KG1 (cell line): Measurements from ENCODE around the gene CS.
A peak's percentile ranks its signal among the peaks of the same experiment; 100 is the strongest.
"Not testable (repeated sequence)": the region's sequence is repeated elsewhere in the genome, so short reads cannot be mapped to it uniquely, and the experiment has no call there.

Experiments
- DNase-seq: peaks from one replicate; lab custom pipeline; 2025; lab: John Stamatoyannopoulos, UW

Gene CS

DNA sequence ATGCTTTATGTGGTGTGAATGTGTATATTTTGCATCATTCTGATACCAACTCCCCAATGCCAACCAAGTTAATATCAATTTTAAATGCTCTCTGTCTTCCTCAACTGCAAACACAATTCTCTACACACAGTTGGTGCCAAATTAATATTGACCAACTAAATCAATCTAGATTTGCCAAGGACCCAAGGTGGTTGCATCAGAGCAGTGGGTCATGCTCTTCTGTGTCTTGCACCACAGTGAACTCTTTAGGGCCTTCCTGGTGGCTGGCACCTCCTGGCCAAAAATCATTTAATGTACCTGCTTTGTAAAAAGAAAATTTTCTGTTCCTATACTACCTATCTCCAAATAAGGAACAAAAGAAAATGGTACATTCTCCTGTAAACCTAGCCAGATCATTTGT is 19.3 kb downstream of the CS start:
- DNase-seq = no peak

DNA sequence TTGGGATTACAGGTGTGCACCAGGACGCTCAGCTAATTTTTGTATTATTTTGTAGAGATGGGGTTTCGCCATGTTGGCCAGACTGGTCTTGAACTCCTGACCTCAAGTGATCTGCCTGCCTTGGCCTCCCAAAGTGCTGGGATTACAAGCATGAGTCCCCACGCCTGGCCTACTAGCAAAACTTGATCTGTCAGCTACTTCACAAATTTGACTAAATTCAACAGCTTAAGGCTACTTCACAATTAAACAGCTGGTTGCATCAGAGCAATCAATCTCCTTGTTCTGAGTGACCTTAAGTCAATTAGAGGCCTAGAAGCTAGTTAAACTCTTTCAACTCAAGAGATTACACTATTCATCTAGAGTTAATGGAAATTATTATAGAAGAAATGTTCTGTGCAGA is 21.2 kb downstream of the CS start:
- DNase-seq = no peak

- DNase-seq = no peak
Observed at GRCh38 chr12:56274299-56274698, 25.8 kb downstream of the CS start.

- DNase-seq = not testable (repeated sequence)
Observed at GRCh38 chr12:56272468-56272867, 27.7 kb downstream of the CS start.

GRCh38 chr12:56271031-56271430 is 29.1 kb downstream of the CS start:
- DNase-seq = no peak

DNA sequence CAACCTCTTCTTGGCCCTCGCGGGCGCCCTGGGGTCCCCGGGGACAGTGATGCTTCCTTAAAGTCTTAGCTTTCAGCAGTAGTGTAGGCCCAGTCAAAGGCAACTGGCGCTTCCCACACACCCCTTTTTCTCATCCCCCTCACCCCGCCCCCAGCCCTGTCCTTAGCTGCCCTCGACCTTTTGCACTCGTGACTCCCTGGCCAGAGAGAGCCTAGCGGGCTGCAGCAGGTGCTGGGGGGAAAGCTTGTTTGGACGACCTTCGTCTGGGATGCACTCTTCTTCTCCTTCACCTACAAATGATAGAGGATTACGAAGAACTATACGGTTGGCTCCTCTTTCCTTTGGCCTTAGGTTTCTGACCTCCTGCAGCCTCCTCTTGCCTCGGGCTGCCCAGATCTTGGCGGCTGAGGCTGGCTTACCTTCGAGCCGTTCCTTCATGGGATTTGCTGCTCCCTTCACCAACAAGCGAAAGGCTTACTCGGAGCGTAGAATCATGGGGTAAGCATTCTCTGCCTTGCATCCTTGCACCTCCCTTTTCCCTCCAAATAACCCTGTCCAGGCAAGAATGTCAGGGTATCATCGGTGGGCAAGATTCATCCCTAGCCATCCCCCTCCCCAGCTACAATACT is 32.6 kb downstream of the CS start:
- DNase-seq = no peak

DNA sequence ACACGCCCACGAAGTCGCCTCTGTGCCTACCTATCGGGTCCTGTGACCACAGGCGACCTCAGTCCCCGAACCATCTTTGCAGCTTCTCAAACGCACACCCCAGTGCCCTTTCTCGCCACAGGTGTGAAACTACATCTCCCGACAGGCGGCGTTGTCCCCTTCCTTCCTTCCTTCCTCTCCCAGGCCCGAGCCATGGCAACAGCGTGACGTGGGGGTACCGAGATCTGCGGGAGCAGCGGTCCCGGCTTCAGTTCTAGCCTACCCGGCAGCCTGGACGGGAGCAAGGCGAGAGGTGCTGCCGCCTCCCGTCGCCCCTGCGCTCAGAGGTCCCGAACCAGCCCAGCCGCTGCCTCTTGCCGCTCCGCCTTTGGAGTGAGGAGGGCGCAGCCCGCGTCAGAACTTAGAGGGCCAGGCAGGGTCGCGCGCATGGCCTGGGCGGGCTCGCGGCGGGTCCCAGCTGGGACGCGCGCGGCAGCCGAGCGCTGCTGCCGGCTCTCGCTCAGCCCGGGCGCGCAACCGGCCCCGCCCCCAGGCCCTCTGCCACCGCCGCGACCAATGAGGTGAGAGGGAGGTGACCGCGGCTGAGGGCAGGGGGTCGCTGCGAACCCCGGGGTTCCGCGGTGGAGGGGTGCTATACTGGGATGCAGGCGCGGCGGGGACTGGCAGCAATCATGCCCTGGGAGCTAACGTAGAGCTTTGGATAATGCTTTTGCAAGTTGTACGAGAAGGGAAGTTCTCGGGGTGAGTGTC is 33.3 kb downstream of the CS start, which contains the start of gene COQ10A:
Gene COQ10A (plus strand): TSS at position 250 of the 750 bp plus-strand sequence. CDS start 177 bp downstream, at position 427.
- DNase-seq = peak; percentile 41

GRCh38 chr12:56266068-56266692 is 34.0 kb downstream of the CS start:
- DNase-seq = not testable (repeated sequence)

- not testable (repeated sequence) for DNase-seq
Observed at GRCh38 chr12:56262955-56263354, 37.2 kb downstream of the CS start.

DNA sequence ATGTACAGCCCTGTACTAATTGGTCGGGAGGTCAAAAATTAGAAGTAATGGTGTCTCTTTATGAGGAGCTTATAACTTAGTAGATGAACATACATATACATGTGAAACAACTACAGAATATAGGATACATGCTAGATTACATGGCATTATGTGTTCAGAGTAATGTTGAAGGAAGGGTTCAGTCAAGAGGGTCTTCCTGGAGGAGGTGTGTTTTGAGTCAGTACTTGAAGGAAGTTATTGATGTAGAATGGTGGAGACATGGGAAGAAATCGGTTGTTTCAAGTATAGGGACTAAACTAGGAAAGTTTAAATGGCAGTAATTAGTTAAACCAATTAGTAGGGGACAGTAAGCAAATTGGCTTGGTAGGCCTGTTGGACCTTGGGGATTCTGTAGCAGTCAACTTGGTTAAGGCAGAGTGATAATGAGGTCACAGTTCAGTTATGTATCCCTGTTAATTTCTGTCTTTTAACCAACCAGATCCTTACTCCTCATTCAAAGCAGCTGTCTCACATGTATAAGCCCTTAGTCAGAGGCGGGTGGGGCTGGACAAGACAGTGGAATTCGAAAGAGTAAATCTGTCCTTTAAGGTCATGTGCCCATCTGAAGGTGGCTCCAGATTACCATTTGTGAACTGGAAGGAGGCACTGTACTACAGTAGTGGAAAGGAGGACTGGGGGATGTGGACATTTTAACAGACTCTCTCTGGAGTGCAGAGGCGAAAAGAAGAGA is 38.5 kb downstream of the CS start:
- no peak for DNase-seq

GRCh38 chr12:56260921-56261320 is 39.2 kb downstream of the CS start:
- no peak for DNase-seq

DNA sequence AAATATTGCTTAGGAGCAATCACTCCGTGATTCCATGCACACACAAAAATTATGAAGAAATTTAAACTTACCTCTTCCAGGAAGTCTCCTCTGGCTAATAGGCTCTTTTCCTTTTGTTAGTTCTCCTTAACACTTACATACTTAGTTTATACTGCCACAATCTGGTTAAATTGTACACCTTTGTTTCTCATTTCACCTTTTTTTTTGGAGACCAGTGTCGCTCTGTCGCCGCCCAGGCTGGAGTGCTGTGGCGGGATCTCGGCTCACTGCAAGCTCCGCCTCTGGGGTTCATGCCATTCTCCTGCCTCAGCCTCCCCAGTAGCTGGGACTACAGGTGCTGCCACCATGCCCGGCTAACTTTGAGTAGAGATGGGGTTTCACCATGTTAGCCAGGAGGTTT is 39.8 kb downstream of the CS start:
- DNase-seq = no peak

DNA sequence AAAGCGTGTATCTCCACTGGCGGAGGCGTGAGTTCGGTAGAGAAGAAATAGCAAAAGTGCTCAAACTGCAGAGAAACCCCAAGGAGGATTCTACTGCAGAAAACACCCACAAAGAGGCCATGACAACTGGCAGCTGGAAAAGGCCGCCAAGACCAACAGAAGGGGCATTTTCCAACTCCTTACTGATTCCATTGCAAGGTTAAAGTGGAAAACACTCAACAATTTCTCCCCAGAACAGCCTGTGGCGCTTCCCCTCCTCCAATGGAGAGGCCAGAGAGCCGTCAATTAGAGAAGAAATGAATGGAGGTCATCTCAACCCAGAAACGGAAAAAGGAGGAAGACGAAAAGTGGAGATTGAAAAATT is 41.3 kb downstream of the CS start:
- DNase-seq = no peak

GRCh38 chr12:56258068-56258819 is 41.9 kb downstream of the CS start, which contains the start of gene ANKRD52:
Gene ANKRD52 (minus strand): TSS chr12:56258384. CDS start chr12:56258269, 115 bp downstream.
- DNase-seq = peak; percentile 53

DNA sequence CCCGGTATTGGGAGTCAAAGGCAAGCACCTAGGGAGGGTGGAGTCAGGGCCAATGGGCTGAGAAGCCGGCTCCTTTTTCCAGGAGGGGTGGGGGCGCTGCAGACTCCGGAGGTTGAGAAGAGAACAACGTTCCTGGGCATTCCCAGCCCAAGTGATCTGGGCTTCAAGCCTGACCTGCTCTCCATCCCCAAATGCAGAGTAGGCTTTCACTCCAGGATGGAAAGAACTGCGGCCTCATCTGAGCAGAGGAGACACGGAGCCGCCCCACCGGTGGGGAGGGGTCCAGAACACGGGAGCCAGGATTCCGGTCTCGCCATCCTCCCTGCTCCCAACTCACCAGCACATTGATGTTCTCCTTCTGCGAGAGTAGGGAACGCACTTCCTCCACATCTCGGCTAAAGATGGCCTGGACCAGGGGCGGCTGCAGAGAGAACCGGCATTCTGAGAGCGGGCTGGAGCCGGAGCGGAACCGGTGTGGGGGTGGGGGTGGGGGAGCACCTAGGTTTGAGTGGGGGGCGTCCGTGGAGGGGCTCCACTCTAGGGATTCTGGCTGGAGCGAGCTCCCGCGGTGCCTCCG is 42.6 kb downstream of the CS start:
- DNase-seq = no peak

GRCh38 chr12:56257071-56257470 is 43.1 kb downstream of the CS start:
- DNase-seq = no peak

DNA sequence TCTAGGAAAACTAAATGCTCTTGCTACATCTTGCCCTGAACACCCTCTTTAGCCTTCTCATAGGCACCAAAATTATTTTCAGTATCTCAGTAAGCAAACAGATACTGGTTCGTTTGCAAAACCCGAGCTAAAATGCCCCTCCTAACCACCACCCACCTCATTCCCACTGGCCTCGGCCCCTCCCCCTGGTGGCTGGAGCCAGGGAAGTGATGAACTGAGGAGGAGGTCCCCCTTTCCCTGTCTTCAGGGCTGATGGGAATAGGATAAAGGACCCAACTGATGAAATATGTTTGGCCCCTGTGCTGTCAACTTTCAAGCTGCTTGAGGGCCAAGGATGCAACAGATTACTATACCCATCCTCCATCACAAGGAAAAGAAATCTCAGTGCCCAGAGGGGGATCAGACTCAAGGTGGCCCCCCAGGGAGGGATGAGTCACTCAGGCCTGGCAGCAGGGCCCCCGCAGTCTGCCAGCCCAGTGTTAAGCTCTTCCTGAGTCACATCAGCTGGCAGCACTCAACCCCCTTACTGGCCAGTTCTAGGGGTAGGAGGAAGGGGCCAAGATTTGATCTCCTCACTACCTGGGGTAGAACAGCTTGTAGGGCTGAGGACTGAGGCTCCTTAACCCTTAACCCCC is 43.7 kb downstream of the CS start:
- no peak for DNase-seq

- DNase-seq = no peak
Observed at GRCh38 chr12:56255671-56256070, 44.5 kb downstream of the CS start.

DNA sequence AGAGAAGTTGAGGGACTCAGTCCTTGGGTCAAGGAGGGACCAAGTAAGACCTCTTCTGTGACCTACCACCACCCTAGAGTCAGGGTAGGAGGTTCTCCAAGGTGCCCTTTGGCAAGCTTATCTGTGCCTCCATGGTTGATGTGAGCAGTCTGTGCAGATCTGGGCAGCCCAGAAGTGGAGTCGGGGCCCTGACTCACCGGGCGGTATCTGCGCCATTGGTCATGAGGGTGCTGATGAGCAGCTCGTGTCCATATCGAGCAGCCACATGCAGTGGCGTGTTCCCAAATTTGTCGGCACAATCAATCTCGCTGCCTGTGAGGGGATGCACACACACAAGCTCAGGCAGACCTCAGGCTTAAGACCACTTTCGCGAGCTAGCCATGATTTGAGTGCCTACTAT is 47.0 kb downstream of the CS start:
- DNase-seq = no peak

DNA sequence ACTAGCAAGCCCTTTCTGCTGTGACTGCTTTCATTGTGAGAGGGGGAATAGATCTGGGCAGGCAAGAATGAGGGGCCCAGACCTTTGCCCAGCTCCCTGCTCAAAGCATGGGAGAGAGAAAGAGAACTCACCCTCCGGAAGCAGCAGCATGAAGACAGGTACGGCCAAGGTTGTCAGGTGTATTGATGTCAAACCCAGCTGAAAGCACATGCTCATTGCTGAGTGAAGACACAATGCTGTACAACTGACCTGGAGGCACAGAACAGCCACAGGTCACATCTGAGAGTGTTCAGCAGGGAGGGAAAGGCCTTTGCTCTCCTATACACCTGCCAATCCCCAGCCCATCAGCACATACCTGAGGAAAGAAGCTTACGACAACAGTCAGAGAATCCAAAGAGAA is 47.5 kb downstream of the CS start:
- no peak for DNase-seq

- no peak for DNase-seq
Observed at GRCh38 chr12:56248711-56249110, 51.4 kb downstream of the CS start.
